A549 (cell line): ENCODE measurements around the gene EMILIN1. TPM values are rescaled to one million over a fixed set of nuclear protein-coding genes. Genes with fewer than 3 reads are reported as not detected.

Experiments
- ATAC-seq, 2 experiments: fragments of 200-7000 bp in 1 of 2; fragments of >200 bp in 1 of 2; cut with Nextera tagmentation in 1 of 2; cut with Tn5 transposase in 1 of 2; 3 replicates each; pipeline versions ENCODE4 v1.8.0 to v1.9.1; 2018 to 2020; ENCODE audit warnings: mild to moderate bottlenecking in 1 of 2, moderate library complexity in 1 of 2
- CTCF ChIA-PET: fragments of 300-600 bp; sonication (Branson Sonifier 250); formaldehyde crosslinking; extraction: SDS; loops from one replicate; lab custom pipeline; 2021; ENCODE audit warnings: antibody characterized with exemption, inconsistent platforms; lab: Yijun Ruan, JAX
- POLR2A ChIA-PET: fragments of 350-600 bp; formaldehyde crosslinking; extraction: SDS; loops from one replicate; lab custom pipeline; 2021; ENCODE audit warnings: antibody characterized with exemption, inconsistent platforms; lab: Yijun Ruan, JAX
- DNase-seq, 2 experiments: peaks; one replicate each; pipeline versions ENCODE4 v3.0.0 to v3.0.0-alpha.2; 2011 to 2016; ENCODE audit warnings: low read depth in 1 of 2, low spot score in 1 of 2
- FAIRE-seq: peaks from 2 replicates; lab custom pipeline; 2011; peaks lifted over from hg19 to GRCh38; lab: Jason Lieb, UNC
- H3K27ac ChIP-seq, 2 experiments: fragments of >200 bp; sonication (Bioruptor Twin); formaldehyde crosslinking; 3 replicates each; pipeline ENCODE4 v1.5.1; 2016 to 2017
- H3K4me1 ChIP-seq: fragments of >200 bp; sonication (Bioruptor Twin); formaldehyde crosslinking; 3 replicates; pipeline ENCODE4 v1.6.1; 2016
- H3K4me2 ChIP-seq: fragments of >200 bp; sonication (Bioruptor Twin); formaldehyde crosslinking; 3 replicates; pipeline ENCODE4 v1.6.1; 2016
- H3K4me3 ChIP-seq: fragments of >200 bp; sonication (Bioruptor Twin); formaldehyde crosslinking; 3 replicates; pipeline ENCODE4 v1.5.1; 2016
- H3K9me3 ChIP-seq: fragments of >200 bp; sonication (Bioruptor Twin); formaldehyde crosslinking; 3 replicates; pipeline ENCODE4 v1.6.1; 2016
- ATOH8 ChIP-seq: fragments of 250-450 bp; sonication (Bioruptor Pico); IDR thresholded peaks from 2 replicates; pipeline ENCODE4 v1.5.0; 2020; ENCODE audit warnings: low read depth, mild to moderate bottlenecking, moderate library complexity
- CEBPB ChIP-seq, 2 experiments: fragments of >200 bp in 1 of 2; sonication (Bioruptor Twin) in 1 of 2; formaldehyde crosslinking in 1 of 2; IDR thresholded peaks; 2 replicates each; pipeline ENCODE4 v1.6.1; 2012 to 2016
- CTCF ChIP-seq: fragments of >200 bp; sonication (Bioruptor Twin); formaldehyde crosslinking; IDR thresholded peaks from 3 replicates; pipeline ENCODE4 v1.5.1; 2016
- ELK1 ChIP-seq: fragments of 150-350 bp; IDR thresholded peaks from 2 replicates; pipeline ENCODE4 v1.6.1; 2014; ENCODE audit warnings: low read depth, mild to moderate bottlenecking, low read length
- HMGXB4 ChIP-seq: fragments of 250-450 bp; sonication (Bioruptor Pico); IDR thresholded peaks from 2 replicates; pipeline ENCODE4 v1.5.0; 2021; ENCODE audit warnings: mild to moderate bottlenecking, moderate library complexity, borderline replicate concordance
- HOXB13 ChIP-seq: fragments of 250-450 bp; sonication (Bioruptor Pico); IDR thresholded peaks from 2 replicates; pipeline ENCODE4 v1.5.0; 2020; ENCODE audit warnings: low read depth, mild to moderate bottlenecking, moderate library complexity
- RAD21 ChIP-seq, 2 experiments: fragments of >200 bp in 1 of 2; sonication (Bioruptor Twin) in 1 of 2; formaldehyde crosslinking in 1 of 2; IDR thresholded peaks in 1 of 2; conservative IDR thresholded peaks in 1 of 2; 2 replicates in 1 of 2; 3 replicates in 1 of 2; pipeline ENCODE4 v1.6.1; 2012 to 2018; ENCODE audit warnings: inconsistent platforms in 1 of 2
- RNF2 ChIP-seq: fragments of 200-600 bp; sonication (generic); IDR thresholded peaks from 2 replicates; pipeline ENCODE4 v1.6.1; 2016; ENCODE audit warnings: low read depth, mild to moderate bottlenecking, antibody characterized with exemption, moderate library complexity, borderline replicate concordance
- SREBF2 ChIP-seq: fragments of 450-650 bp; IDR thresholded peaks from 2 replicates; pipeline ENCODE4 v1.6.1; 2014; ENCODE audit warnings: mild to moderate bottlenecking, moderate library complexity
- TFCP2L1 ChIP-seq: fragments of 250-450 bp; sonication (Bioruptor Pico); IDR thresholded peaks from 2 replicates; pipeline ENCODE4 v1.5.0; 2021; ENCODE audit warnings: mild to moderate bottlenecking
- USF2 ChIP-seq: fragments of 450-650 bp; IDR thresholded peaks from 2 replicates; pipeline ENCODE4 v1.6.1; 2014; ENCODE audit warnings: antibody characterized with exemption
- ZC3H11A ChIP-seq: fragments of 450-650 bp; IDR thresholded peaks from 2 replicates; pipeline ENCODE4 v1.6.1; 2014; ENCODE audit warnings: antibody characterized with exemption, mild to moderate bottlenecking
- ZFP36 ChIP-seq: fragments of 450-650 bp; IDR thresholded peaks from 2 replicates; pipeline ENCODE4 v1.6.1; 2014; ENCODE audit warnings: borderline replicate concordance; ENCODE audit not compliant: partially characterized antibody
- WGBS: methylation state at CpG from one replicate; pipeline ENCODE4 v1.1.6; 2017; ENCODE audit errors: missing lambda C conversion rate; 5-methylcytosine and 5-hydroxymethylcytosine counted together
- polyA plus RNA-seq, 4 experiments: library from polyadenylated mRNA; depleted of rRNA in 3 of 4; stranded (reverse); fragments of >200 nt; fragmentation: RNase III in 1 of 4; extraction: RNeasy Plus Mini Kit Qiagen cat#74134 plus additional on column Dnase treatment in 1 of 4; gene quantifications; 2 replicates in 3 of 4; 3 replicates in 1 of 4; pipeline ENCODE4 v1.2.3, GENCODE V29; 2011 to 2017

Gene EMILIN1
- polyA plus RNA-seq, 2 of the 4 experiments (the other 2 are of a cell fraction) = 0.13 to 0.49 TPM

- no peaks in the 10 kb centered on the region for H3K4me1 ChIP-seq
- 91% methylated on average over 5 of the region's 5 CpGs for WGBS
- H3K9me3 ChIP-seq = no peaks in the 10 kb centered on the region
- no peak for DNase-seq
- no peak overlapping the region for H3K27ac ChIP-seq
- H3K4me2 ChIP-seq = no peak overlapping the region
- no peak for FAIRE-seq
- H3K4me3 ChIP-seq = no peak overlapping the region
- ChIA-PET POLR2A (interaction anchor here (1.2 kb wide), 1 partner anchor 9 kb away, joined by 6 read pairs; no protein-coding TSS in a partner anchor), CTCF (interaction anchor here (1.2 to 4.8 kb wide), 5 partner anchors 8 to 196 kb away, joined by 3 to 27 read pairs (median 10); no protein-coding TSS in a partner anchor)
- no peak for ATAC-seq
- no peak for TF ChIP-seq HMGXB4 (CRISPR knock-in tag)
- TF ChIP-seq HOXB13 (CRISPR knock-in tag) = no peak
- no peak for TF ChIP-seq TFCP2L1
- TF ChIP-seq ATOH8 (CRISPR knock-in tag) = no peak
These were observed 36.7 kb upstream of the EMILIN1 start for GRCh38 chr2:27041752-27042151.

- ATAC-seq (no peak), DNase-seq (no peak), FAIRE-seq (no peak)
- Histone ChIP-seq H3K4me2 (no peak overlapping the region), H3K27ac (no peak overlapping the region), H3K4me3 (no peak overlapping the region), H3K9me3 (no peaks in the 10 kb centered on the region), H3K4me1 (no peaks in the 10 kb centered on the region)
- TF ChIP-seq RAD21 (conservative IDR thresholded peaks at IDR 0.05 in 1 of 2, IDR thresholded peaks at IDR 0.05 in 1 of 2) = no peak
- TF ChIP-seq ZFP36 = no peak
- no peak for TF ChIP-seq CTCF
- TF ChIP-seq RNF2 = no peak
- no peak for TF ChIP-seq ELK1
- TF ChIP-seq CEBPB (IDR thresholded peaks at IDR 0.05) = no peak
- no peak for TF ChIP-seq USF2
- no peak for TF ChIP-seq SREBF2
- TF ChIP-seq ZC3H11A = no peak
- ChIA-PET POLR2A (interaction anchor here (1.0 to 1.2 kb wide), 3 partner anchors 8 to 13 kb away, joined by 3 to 6 read pairs (median 5); partner anchors contain the start of gene TMEM214), CTCF (interaction anchor here (0.6 to 4.8 kb wide), 8 partner anchors 8 to 196 kb away, joined by 3 to 27 read pairs (median 6); partner anchors contain the start of genes AGBL5 and TMEM214)
- WGBS = 92% methylated on average over 10 of the region's 10 CpGs
These were observed 36.2 kb upstream of the EMILIN1 start for GRCh38 chr2:27042159-27042661.
